Loucy (cell line): ENCODE measurements around the gene TPM4.

Source experiments
- EZH2phosphoT487 ChIP-seq: fragments of 200-600 bp; IDR thresholded peaks from 2 replicates; pipeline ENCODE4 v1.6.1; 2018; ENCODE audit warnings: antibody characterized with exemption, mild to moderate bottlenecking, moderate library complexity, borderline replicate concordance
- TF ChIP-seq, protein P1 (sequence below): fragments of 200-600 bp; sonication (generic); conservative IDR thresholded peaks from 2 replicates; pipeline ENCODE4 v1.5.1; 2014; ENCODE audit warnings: mild to moderate bottlenecking, antibody characterized with exemption, low read length

DNA sequence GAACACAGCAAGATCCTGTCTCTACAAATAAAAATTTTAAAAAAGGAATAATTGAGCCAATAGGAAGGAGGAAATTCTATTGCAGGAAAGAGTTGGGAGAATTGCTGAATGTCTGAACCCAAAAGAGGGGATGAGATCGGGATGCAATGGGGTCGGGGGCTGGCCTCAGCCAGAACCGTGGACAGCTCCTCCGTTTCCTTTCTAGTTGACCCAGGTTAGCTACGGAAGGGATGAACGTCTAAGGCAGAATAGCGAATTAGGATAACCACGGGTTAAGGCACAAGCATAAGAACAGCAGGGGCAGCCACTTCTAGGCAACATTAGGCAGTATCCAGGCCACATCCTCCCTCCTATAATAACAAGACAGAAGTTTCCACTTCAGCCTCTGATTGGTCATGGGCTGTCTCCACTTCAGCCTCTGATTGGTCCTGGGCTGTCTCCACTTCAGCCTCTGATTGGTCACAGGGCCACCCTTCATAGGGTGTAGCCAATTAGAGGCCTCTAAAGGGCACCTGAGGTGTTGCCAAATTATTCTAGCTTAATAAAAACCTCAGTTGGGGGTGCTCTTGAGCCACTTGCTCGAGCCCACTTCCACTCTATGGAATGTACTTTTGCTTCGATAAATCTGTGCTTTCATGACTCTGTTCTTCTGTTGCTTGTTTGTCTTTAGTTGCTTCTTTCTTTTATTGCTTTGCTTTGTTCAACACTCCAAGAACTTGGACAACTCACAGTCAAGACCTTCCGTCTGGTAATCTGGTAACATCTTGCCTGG is 24.9 kb upstream of the TPM4 start:
- TF ChIP-seq, protein P1, sequence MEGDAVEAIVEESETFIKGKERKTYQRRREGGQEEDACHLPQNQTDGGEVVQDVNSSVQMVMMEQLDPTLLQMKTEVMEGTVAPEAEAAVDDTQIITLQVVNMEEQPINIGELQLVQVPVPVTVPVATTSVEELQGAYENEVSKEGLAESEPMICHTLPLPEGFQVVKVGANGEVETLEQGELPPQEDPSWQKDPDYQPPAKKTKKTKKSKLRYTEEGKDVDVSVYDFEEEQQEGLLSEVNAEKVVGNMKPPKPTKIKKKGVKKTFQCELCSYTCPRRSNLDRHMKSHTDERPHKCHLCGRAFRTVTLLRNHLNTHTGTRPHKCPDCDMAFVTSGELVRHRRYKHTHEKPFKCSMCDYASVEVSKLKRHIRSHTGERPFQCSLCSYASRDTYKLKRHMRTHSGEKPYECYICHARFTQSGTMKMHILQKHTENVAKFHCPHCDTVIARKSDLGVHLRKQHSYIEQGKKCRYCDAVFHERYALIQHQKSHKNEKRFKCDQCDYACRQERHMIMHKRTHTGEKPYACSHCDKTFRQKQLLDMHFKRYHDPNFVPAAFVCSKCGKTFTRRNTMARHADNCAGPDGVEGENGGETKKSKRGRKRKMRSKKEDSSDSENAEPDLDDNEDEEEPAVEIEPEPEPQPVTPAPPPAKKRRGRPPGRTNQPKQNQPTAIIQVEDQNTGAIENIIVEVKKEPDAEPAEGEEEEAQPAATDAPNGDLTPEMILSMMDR, result peak; percentile 50
- no peak for TF ChIP-seq EZH2phosphoT487
